GM19452 (cell line): ENCODE measurements around the gene SOX8.
"Not testable (repeated sequence)": the region's sequence is repeated elsewhere in the genome, so short reads cannot be mapped to it uniquely, and the experiment has no call there.

Experiments used
- ATAC-seq: cut with Tn5 transposase; IDR thresholded peaks from one replicate; pipeline ENCODE4 v1.9.1; 2021; ENCODE audit not compliant: unreplicated experiment

Gene SOX8

GRCh38 chr16:953818-954217 is 27.8 kb upstream of the SOX8 start:
- ATAC-seq = not testable (repeated sequence)

GRCh38 chr16:955766-956165 is 25.8 kb upstream of the SOX8 start:
- ATAC-seq = not testable (repeated sequence)

- ATAC-seq = no peak
Observed at GRCh38 chr16:959232-960040, 22.1 kb upstream of the SOX8 start.

- no peak for ATAC-seq
Observed at GRCh38 chr16:962366-962765, 19.2 kb upstream of the SOX8 start.

GRCh38 chr16:962901-963814 is 18.4 kb upstream of the SOX8 start:
- ATAC-seq = no peak

GRCh38 chr16:963913-964312 is 17.7 kb upstream of the SOX8 start:
- ATAC-seq = no peak

- no peak for ATAC-seq
Observed at GRCh38 chr16:964356-965035, 17.1 kb upstream of the SOX8 start.

GRCh38 chr16:965036-965395 is 16.6 kb upstream of the SOX8 start:
- ATAC-seq = no peak

GRCh38 chr16:965487-965886 is 16.1 kb upstream of the SOX8 start:
- ATAC-seq = no peak

- ATAC-seq = no peak
Observed at GRCh38 chr16:966035-966434, 15.5 kb upstream of the SOX8 start.

GRCh38 chr16:966505-966904 is 15.1 kb upstream of the SOX8 start:
- no peak for ATAC-seq

GRCh38 chr16:967077-967541 is 14.5 kb upstream of the SOX8 start:
- no peak for ATAC-seq

- no peak for ATAC-seq
Observed at GRCh38 chr16:967546-968295, 13.8 kb upstream of the SOX8 start.

GRCh38 chr16:968620-969019 is 12.9 kb upstream of the SOX8 start:
- ATAC-seq = no peak

- no peak for ATAC-seq
Observed at GRCh38 chr16:969508-970385, 11.8 kb upstream of the SOX8 start.

- peak; percentile 39 for ATAC-seq
Observed at GRCh38 chr16:970386-970765, 11.2 kb upstream of the SOX8 start.

GRCh38 chr16:970766-971581 is 10.6 kb upstream of the SOX8 start, which contains the start of gene LMF1:
TSS of gene LMF1 (minus strand) at chr16:970984. CDS start at chr16:970980, 4 bp downstream.
- peak; percentile 80 for ATAC-seq

GRCh38 chr16:971582-971905 is 10.0 kb upstream of the SOX8 start:
- no peak for ATAC-seq

- no peak for ATAC-seq
Observed at GRCh38 chr16:971981-972315, 9.6 kb upstream of the SOX8 start.
